NT2/D1 (cell line): Measurements from ENCODE around the gene ECM1.

Experiments used
- DNase-seq: peaks from one replicate; pipeline ENCODE4 v3.0.0-alpha.2; 2011; ENCODE audit warnings: low read depth, low spot score
- H3K27me3 ChIP-seq: 2 replicates; pipeline ENCODE4 v1.6.0; 2011; ENCODE audit warnings: mild to moderate bottlenecking; ENCODE audit not compliant: insufficient read length, insufficient read depth
- H3K36me3 ChIP-seq: 2 replicates; pipeline ENCODE4 v1.6.1; 2011; ENCODE audit warnings: mild to moderate bottlenecking, low read length, mixed read lengths; ENCODE audit not compliant: insufficient read depth, insufficient read length
- H3K4me1 ChIP-seq: 2 replicates; pipeline ENCODE4 v1.5.1; 2011; ENCODE audit not compliant: insufficient read depth, insufficient read length
- H3K4me3 ChIP-seq: 2 replicates; pipeline ENCODE4 v1.5.1; 2011; ENCODE audit warnings: low read depth; ENCODE audit not compliant: insufficient read length
- H3K9ac ChIP-seq: 2 replicates; pipeline ENCODE4 v1.6.0; 2011; ENCODE audit warnings: low read depth; ENCODE audit not compliant: insufficient read length
- H3K9me3 ChIP-seq: 2 replicates; pipeline ENCODE4 v1.5.1; 2011; ENCODE audit warnings: mild to moderate bottlenecking, low read length; ENCODE audit not compliant: insufficient read depth
- SUZ12 ChIP-seq: IDR thresholded peaks from 2 replicates; pipeline ENCODE4 v1.6.1; 2011; ENCODE audit not compliant: insufficient read length, insufficient read depth; ENCODE audit errors: extremely low read depth
- YY1 ChIP-seq: IDR thresholded peaks from 2 replicates; pipeline ENCODE4 v1.6.1; 2011; ENCODE audit not compliant: insufficient read length, insufficient read depth
- ZNF274 ChIP-seq: IDR thresholded peaks from 2 replicates; pipeline ENCODE4 v1.6.1; 2011; ENCODE audit warnings: mild to moderate bottlenecking, low read depth, low read length

The ECM1 gene

GRCh38 chr1:150535511-150536287 lies 27.8 kb downstream of the ECM1 start:
- Histone ChIP-seq H3K27me3 (no peaks in the 10 kb centered on the region), H3K36me3 (no peaks in the 10 kb centered on the region), H3K4me3 (no peak overlapping the region), H3K9me3 (no peaks in the 10 kb centered on the region), H3K9ac (no peak overlapping the region), H3K4me1 (peaks cover 34% of the 10 kb centered on the region)
- DNase-seq = no peak
- no peak for TF ChIP-seq ZNF274
- no peak for TF ChIP-seq SUZ12
- TF ChIP-seq YY1 = no peak

DNA sequence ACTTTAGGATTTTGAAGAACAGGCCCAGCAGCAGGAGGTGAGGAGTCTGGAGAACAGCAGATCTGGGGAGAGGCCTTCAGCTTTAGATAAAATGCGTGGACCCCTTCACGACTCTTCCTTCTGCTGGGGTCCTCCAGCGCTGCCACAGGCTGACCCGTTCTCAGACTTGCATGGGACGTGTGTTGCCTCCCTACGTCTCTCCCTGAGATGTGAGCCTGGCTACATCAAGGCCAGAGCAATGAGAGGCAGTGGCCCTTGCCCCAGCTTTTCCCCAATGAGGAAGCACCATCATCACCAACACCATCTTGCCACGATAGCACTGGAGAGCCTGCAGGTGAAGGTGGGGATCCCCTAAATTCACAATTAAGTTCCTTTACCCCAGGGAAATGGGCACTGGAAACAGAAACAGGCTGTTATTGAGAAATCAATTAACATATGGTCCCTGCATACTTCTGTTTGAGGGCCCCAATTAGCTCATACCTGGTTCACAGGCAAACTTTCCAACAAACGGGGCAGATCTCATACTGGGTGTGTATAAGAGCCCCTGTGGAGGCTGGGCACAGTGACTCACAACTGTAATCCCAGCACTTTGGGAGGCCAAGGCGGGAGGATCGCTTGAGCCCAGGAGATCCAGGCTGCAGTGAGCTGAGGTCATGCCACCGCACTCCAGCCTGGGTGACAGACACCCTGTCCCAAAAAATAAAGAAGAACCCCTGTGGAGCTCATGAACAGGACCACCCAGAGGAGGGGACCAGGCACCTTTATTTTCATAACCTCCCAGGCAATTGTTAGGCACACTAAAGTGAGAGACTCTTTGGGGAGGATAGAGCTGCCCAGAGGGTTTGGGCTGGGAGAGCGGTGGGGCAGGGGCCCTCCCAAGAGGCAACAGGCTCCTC lies 29.2 kb downstream of the ECM1 start:
- H3K36me3 ChIP-seq = no peaks in the 10 kb centered on the region
- H3K4me3 ChIP-seq = no peak overlapping the region
- H3K9ac ChIP-seq = peak overlapping the region; percentile 43
- H3K4me1 ChIP-seq = peaks cover 30% of the 10 kb centered on the region
- H3K27me3 ChIP-seq = no peaks in the 10 kb centered on the region
- TF ChIP-seq YY1 = no peak
- TF ChIP-seq SUZ12 = no peak
- no peak for TF ChIP-seq ZNF274
- no peak for DNase-seq
- no peaks in the 10 kb centered on the region for H3K9me3 ChIP-seq

- Histone ChIP-seq H3K4me1 (peaks cover 25% of the 10 kb centered on the region), H3K27me3 (no peaks in the 10 kb centered on the region), H3K36me3 (no peaks in the 10 kb centered on the region), H3K9ac (peak overlapping the region; percentile 52), H3K9me3 (no peaks in the 10 kb centered on the region), H3K4me3 (no peak overlapping the region)
- TF ChIP-seq SUZ12 = no peak
- no peak for TF ChIP-seq ZNF274
- TF ChIP-seq YY1 = no peak
- DNase-seq = peak; percentile 92
Observed at GRCh38 chr1:150537732-150538684, 30.1 kb downstream of the ECM1 start.

- TF ChIP-seq YY1 (no peak), SUZ12 (no peak), ZNF274 (no peak)
- DNase-seq = no peak
- no peaks in the 10 kb centered on the region for H3K27me3 ChIP-seq
- H3K36me3 ChIP-seq = no peaks in the 10 kb centered on the region
- no peaks in the 10 kb centered on the region for H3K9me3 ChIP-seq
- H3K4me3 ChIP-seq = no peak overlapping the region
- no peak overlapping the region for H3K9ac ChIP-seq
- H3K4me1 ChIP-seq = no peaks in the 10 kb centered on the region
Observed at GRCh38 chr1:150543500-150544143, 35.7 kb downstream of the ECM1 start.

DNA sequence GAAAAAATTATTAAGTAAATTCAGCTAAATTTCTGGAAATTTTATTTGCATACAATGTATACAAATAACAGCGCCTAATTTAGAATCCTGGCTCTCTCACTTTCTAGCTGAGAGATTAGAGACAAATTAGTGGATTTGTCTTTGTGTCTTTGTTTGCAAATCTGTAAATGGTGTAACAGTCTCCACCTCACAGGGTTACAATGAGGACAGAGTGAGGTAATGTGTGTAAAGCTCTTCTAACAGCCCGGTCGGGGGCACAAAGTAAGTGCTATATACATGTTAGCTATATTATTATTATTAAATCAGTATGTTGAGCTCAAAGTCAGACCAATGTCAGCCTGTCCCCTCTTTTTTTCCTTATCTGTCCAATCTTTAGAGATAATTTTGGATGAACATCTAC lies 36.3 kb downstream of the ECM1 start:
- no peak overlapping the region for H3K4me3 ChIP-seq
- no peak overlapping the region for H3K9ac ChIP-seq
- H3K27me3 ChIP-seq = no peaks in the 10 kb centered on the region
- H3K9me3 ChIP-seq = no peaks in the 10 kb centered on the region
- TF ChIP-seq SUZ12 (no peak), ZNF274 (no peak), YY1 (no peak)
- no peaks in the 10 kb centered on the region for H3K36me3 ChIP-seq
- no peaks in the 10 kb centered on the region for H3K4me1 ChIP-seq
- no peak for DNase-seq

GRCh38 chr1:150545486-150546032 lies 37.6 kb downstream of the ECM1 start:
- H3K4me3 ChIP-seq = no peak overlapping the region
- peak overlapping the region; percentile 24 for H3K9ac ChIP-seq
- no peaks in the 10 kb centered on the region for H3K27me3 ChIP-seq
- TF ChIP-seq YY1 = no peak
- TF ChIP-seq SUZ12 = no peak
- TF ChIP-seq ZNF274 = no peak
- no peaks in the 10 kb centered on the region for H3K9me3 ChIP-seq
- H3K4me1 ChIP-seq = no peaks in the 10 kb centered on the region
- no peak for DNase-seq
- no peaks in the 10 kb centered on the region for H3K36me3 ChIP-seq
